ENCODE results near the gene COL9A3. TPM values are rescaled to one million over a fixed set of nuclear protein-coding genes. Genes with fewer than 3 reads are reported as not detected.

Gene COL9A3
- total RNA-seq, 4 donors from 2014 or later: 13.4 to 22.9 (median 18.4) TPM

DNA sequence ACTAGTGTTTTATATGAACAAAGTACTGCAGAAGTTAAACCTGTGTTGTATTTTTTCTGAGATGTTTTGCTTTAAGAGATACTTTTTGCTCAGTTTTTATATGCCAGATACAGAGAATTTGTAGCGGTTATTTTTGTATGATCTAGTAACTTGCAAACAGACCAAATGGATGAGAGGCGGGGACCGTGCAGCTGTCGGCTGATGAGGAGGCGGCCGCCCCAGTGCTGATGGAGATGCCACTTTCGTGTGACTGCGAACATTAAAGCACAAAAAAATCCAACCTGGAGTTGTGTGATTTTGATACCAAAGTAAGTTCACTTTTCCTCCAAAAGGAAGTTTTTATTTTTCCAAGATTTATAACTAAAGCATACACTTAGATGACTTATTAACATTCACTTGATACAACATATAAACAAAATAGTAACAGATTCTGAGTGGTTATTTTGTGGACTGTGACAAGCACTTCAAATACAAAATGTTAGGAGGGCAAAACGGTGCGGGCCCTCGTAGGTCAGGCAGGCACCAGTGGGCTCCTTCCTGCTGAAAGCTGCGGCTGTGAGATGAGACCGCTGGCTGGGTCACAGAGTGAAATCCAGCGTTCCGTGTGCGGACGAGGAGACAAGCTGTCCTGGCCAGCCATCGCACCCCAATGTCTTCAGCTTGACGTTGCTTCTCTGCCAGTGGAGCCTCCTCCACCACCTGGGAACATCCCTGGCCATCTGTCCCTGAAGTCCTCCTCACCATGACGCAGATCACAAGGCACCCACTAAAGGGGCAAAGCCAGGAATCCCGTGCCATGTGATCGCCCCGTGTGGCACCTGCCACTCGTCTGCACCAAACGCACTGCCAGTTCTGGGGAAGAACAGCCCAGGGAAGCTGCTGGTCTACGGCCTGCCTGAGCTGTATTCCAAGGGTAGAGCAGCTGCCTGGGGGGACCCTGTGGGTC lies 16.3 kb upstream of the COL9A3 start:
- Histone ChIP-seq H3K27me3 (no peaks in the 10 kb centered on the region), H3K4me1 (peaks cover 23 to 39% (median 30%) of the 10 kb centered on the region in 4 donors), H3K27ac (replicated peaks in 1 of 4) (no peak overlapping the region), H3K4me3 (no peak overlapping the region), H3K36me3 (peaks cover 19 to 42% (median 34%) of the 10 kb centered on the region in 4 donors), H3K9me3 (no peaks in the 10 kb centered on the region)
- intact Hi-C loops (cut with DNase I): no loop called here
- DNase-seq (ENCODE audit: extremely low spot score): no peak
- 82% methylated on average over 21 of the region's 26 CpGs for WGBS
- TF ChIP-seq, protein P1, sequence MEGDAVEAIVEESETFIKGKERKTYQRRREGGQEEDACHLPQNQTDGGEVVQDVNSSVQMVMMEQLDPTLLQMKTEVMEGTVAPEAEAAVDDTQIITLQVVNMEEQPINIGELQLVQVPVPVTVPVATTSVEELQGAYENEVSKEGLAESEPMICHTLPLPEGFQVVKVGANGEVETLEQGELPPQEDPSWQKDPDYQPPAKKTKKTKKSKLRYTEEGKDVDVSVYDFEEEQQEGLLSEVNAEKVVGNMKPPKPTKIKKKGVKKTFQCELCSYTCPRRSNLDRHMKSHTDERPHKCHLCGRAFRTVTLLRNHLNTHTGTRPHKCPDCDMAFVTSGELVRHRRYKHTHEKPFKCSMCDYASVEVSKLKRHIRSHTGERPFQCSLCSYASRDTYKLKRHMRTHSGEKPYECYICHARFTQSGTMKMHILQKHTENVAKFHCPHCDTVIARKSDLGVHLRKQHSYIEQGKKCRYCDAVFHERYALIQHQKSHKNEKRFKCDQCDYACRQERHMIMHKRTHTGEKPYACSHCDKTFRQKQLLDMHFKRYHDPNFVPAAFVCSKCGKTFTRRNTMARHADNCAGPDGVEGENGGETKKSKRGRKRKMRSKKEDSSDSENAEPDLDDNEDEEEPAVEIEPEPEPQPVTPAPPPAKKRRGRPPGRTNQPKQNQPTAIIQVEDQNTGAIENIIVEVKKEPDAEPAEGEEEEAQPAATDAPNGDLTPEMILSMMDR (IDR thresholded peaks at IDR 0.05): no peak
- TF ChIP-seq POLR2A (IDR thresholded peaks at IDR 0.05; ENCODE audit: low read depth) (no peak), EP300 (IDR thresholded peaks at IDR 0.05) (no peak), POLR2AphosphoS5 (IDR thresholded peaks at IDR 0.05) (no peak)

DNA sequence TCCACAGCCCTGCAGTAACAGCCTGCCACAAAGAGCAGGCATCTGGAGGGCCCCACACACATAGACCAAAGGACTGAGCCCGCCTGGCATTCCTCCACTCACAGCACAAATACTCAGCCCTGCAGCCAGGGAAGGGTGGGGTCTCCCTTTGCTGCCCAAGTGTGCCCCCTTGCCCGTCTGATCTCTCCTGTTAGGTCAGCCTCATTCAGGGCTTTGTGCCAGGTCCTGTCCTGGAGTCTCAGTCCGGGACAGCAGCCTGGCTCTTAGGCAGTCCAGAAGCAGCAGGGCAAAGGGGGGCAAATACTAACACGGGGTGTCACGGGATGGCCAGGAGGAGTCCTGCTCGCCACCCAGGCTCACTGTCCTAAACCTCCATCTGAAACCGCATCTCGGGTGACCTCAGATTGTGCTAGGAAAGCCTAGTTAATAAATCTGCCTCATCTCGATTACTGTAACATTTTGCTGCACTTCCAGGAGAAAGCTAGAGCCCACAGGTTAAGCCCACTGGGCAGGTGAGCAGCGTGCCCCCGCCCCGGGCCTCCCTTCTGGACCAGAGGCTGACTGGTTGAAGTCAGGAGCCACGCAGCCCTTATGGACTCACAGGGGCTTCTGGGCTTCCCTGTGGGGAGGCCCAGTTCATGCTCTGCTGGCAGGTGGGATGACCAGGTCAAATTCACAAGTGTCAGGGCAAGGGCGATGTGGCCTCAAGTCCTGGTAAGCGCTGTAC lies 15.4 kb upstream of the COL9A3 start:
- H3K9me3 ChIP-seq: no peaks in the 10 kb centered on the region
- intact Hi-C loops (cut with DNase I): no loop called here
- H3K36me3 ChIP-seq: peaks cover 19 to 42% (median 34%) of the 10 kb centered on the region in 4 donors
- no peaks in the 10 kb centered on the region for H3K27me3 ChIP-seq
- peaks cover 32 to 48% (median 34%) of the 10 kb centered on the region in 4 donors for H3K4me1 ChIP-seq
- H3K27ac ChIP-seq (replicated peaks in 1 of 4): no peak overlapping the region
- TF ChIP-seq POLR2A (IDR thresholded peaks at IDR 0.05; ENCODE audit: low read depth): no peak
- TF ChIP-seq, protein P1 (IDR thresholded peaks at IDR 0.05): no peak
- TF ChIP-seq POLR2AphosphoS5 (IDR thresholded peaks at IDR 0.05): no peak
- no peak for TF ChIP-seq EP300 (IDR thresholded peaks at IDR 0.05)
- WGBS: 83% methylated on average over 8 of the region's 15 CpGs
- H3K4me3 ChIP-seq: no peak overlapping the region
- no peak for DNase-seq (ENCODE audit: extremely low spot score)

DNA sequence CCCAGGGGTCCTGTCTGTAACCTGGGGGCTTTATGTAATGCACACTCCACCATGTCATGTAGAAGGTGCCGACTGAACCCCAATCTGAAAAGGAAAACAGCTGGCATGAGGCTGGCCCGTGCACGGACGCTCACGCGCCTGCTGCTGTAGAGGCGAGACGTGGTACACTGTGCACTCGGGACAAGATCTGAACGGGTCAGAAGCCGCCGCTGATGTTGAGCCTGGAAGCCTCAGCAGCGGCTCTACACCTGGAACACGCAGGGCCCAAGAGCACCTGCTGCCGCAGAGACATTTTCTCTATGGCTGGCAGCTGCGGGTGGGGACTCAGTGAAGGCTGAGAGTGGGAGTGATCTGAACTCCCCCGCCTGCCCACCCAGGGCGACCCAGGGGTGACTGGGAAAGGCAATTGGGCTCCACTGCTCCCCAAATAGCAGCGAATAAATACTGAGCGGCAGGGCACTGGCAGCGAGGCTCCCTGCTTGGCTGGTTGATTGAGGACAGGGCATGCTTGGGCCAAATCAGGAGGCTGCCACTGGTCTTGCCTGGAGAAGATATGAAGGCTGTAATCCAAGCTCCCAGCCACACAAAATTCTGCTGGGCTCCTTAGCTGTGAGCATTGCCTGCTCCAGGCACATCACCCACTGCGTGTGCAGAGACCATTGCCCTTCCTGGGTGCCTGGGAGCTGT lies 14.7 kb upstream of the COL9A3 start:
- intact Hi-C loops (cut with DNase I): no loop called here
- TF ChIP-seq EP300 (IDR thresholded peaks at IDR 0.05): no peak
- TF ChIP-seq, protein P1 (IDR thresholded peaks at IDR 0.05): no peak
- TF ChIP-seq POLR2AphosphoS5 (IDR thresholded peaks at IDR 0.05): no peak
- no peak for TF ChIP-seq POLR2A (IDR thresholded peaks at IDR 0.05; ENCODE audit: low read depth)
- WGBS: 88% methylated on average over 20 of the region's 22 CpGs
- H3K4me3 ChIP-seq: no peak overlapping the region
- DNase-seq (ENCODE audit: extremely low spot score): no peak
- peaks cover 35 to 52% (median 35%) of the 10 kb centered on the region in 4 donors for H3K4me1 ChIP-seq
- no peaks in the 10 kb centered on the region for H3K27me3 ChIP-seq
- peaks cover 19 to 47% (median 37%) of the 10 kb centered on the region in 4 donors for H3K36me3 ChIP-seq
- H3K27ac ChIP-seq (replicated peaks in 1 of 4): no peak overlapping the region
- no peaks in the 10 kb centered on the region for H3K9me3 ChIP-seq

DNA sequence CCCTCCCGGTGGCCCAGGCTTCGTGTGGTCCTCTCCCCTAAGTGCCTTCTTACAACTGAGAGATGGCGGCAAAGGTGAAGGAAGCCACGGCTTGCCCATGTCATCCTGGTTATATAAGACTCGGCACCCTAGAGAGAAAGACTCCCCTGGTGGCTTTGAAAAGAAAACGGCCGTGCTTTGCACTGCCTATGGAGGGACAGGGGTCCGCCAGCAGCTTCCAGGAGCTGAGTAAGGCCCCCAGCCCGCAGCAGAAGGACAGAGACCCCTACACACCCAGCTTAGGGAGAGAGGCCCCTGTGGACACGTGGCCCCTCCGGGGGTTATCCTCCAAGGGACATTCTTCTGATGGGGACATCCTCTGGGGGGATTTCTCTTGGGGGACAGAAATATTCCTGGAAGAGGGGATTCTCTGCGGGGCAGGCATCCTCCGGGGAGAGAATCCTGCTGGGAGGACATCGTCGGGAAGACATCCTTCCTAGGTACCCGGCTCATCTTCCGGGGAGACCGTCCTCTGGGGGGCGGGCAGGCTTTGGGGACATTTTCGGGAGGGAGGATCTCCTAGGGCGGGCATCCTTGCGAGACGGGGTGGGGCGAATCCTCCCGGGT lies 12.7 kb upstream of the COL9A3 start:
- intact Hi-C loops (cut with DNase I): no loop called here
- Histone ChIP-seq H3K4me1 (peaks cover 36 to 49% (median 38%) of the 10 kb centered on the region in 4 donors), H3K4me3 (peak overlapping the region; percentile 86 to 100 (median 96)), H3K27me3 (no peaks in the 10 kb centered on the region), H3K27ac (replicated peaks in 1 of 4) (peak overlapping the region; percentile 88 to 93 (median 92)), H3K9me3 (no peaks in the 10 kb centered on the region), H3K36me3 (peaks cover 34 to 50% (median 43%) of the 10 kb centered on the region in 4 donors)
- no peak for DNase-seq (ENCODE audit: extremely low spot score)
- WGBS: 30% methylated on average over 7 of the region's 25 CpGs
- no peak for TF ChIP-seq POLR2AphosphoS5 (IDR thresholded peaks at IDR 0.05)
- TF ChIP-seq, protein P1 (IDR thresholded peaks at IDR 0.05): no peak
- no peak for TF ChIP-seq EP300 (IDR thresholded peaks at IDR 0.05)
- TF ChIP-seq POLR2A (IDR thresholded peaks at IDR 0.05; ENCODE audit: low read depth): no peak

All from esophagus muscularis mucosa (tissue), 4 donors.